Measurements from ENCODE around the gene COMT.

DNA sequence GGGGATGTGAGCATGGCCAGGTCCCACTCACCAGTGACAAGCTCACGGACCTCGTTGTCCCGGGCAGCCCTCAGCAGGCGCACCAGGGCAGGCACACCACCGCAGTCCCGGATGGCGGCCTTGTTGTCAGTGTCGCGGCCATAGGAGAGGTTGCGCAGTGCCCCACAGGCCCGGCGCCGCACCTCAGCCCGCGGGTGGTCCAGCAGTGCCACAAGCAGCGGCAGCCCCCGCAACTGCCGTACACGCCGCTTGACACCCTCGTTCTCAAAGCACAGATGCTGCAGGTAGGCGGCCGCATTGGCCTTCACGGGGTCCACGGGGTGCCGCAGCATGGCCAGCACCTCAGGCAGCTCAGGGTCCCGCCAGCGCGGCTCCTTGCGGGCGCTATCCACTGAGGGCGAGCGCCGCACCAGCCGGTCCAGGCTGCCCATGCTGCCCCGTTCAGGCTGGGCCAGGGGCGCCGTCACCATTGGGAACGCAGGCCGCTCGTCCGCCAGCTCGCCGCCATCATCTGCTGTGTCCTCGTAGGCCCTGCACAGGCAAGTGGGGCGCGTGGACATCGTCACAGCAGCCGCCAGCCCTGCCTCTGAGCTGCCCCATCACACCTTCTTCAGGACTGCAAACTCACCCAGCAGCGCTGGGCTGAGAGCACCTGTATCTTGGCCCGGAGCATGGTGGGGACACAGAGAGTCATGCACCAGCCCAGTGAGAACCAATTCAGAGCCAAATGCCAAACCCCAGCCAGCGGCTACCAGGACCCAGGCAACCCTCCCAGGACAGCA, 38.3 kb downstream of the COMT start:
- TF ChIP-seq, protein P1, sequence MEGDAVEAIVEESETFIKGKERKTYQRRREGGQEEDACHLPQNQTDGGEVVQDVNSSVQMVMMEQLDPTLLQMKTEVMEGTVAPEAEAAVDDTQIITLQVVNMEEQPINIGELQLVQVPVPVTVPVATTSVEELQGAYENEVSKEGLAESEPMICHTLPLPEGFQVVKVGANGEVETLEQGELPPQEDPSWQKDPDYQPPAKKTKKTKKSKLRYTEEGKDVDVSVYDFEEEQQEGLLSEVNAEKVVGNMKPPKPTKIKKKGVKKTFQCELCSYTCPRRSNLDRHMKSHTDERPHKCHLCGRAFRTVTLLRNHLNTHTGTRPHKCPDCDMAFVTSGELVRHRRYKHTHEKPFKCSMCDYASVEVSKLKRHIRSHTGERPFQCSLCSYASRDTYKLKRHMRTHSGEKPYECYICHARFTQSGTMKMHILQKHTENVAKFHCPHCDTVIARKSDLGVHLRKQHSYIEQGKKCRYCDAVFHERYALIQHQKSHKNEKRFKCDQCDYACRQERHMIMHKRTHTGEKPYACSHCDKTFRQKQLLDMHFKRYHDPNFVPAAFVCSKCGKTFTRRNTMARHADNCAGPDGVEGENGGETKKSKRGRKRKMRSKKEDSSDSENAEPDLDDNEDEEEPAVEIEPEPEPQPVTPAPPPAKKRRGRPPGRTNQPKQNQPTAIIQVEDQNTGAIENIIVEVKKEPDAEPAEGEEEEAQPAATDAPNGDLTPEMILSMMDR (IDR thresholded peaks at IDR 0.05; ENCODE audit: insufficient read depth, low read length): no peak
- no peak for TF ChIP-seq GABPA (IDR thresholded peaks at IDR 0.05; ENCODE audit: low read depth)

Measured in HL-60 (cell line).